Esophagus (tissue), 2 donors: ENCODE data around the gene CD160. TPM values are rescaled to one million over a fixed set of nuclear protein-coding genes. Genes with fewer than 3 reads are reported as not detected.
"Not testable (repeated sequence)": the region's sequence is repeated elsewhere in the genome, so short reads cannot be mapped to it uniquely, and the experiment has no call there.

Source experiments
- H3K27ac ChIP-seq, 2 donors: one replicate each; pipeline ENCODE4 v1.5.1; 2013; ENCODE audit warnings: low read depth in 2 of 2, mild to moderate bottlenecking in 2 of 2, inconsistent platforms in 1 of 2, low read length in 1 of 2, moderate library complexity in 1 of 2
- H3K27me3 ChIP-seq, 2 donors: one replicate each; pipeline ENCODE4 v1.6.1; 2013; ENCODE audit warnings: low read length in 2 of 2, control low read depth in 1 of 2, mild to moderate bottlenecking in 1 of 2; ENCODE audit not compliant: insufficient read depth in 2 of 2, control insufficient read depth in 1 of 2
- H3K36me3 ChIP-seq, 2 donors: one replicate each; pipeline ENCODE4 v1.6.1; 2013; ENCODE audit warnings: low read length in 1 of 2; ENCODE audit not compliant: control insufficient read depth in 2 of 2, insufficient read depth in 2 of 2
- H3K4me1 ChIP-seq, 2 donors: one replicate each; pipeline ENCODE4 v1.6.1; 2013; ENCODE audit warnings: low read length in 1 of 2; ENCODE audit not compliant: control insufficient read depth in 2 of 2, insufficient read depth in 2 of 2
- H3K4me3 ChIP-seq, 2 donors: one replicate each; pipeline ENCODE4 v1.5.1; 2013; ENCODE audit warnings: low read length in 2 of 2, mild to moderate bottlenecking in 2 of 2, low read depth in 1 of 2, moderate library complexity in 1 of 2
- H3K9me3 ChIP-seq, 2 donors: one replicate each; pipeline ENCODE4 v1.6.1; 2013; ENCODE audit warnings: mild to moderate bottlenecking in 2 of 2, low read depth in 1 of 2, low read length in 1 of 2, moderate library complexity in 1 of 2; ENCODE audit not compliant: control insufficient read depth in 2 of 2, insufficient read depth in 1 of 2
- WGBS, 2 donors: extraction: QIAGEN DNeasy Blood & Tissue Kit; methylation state at CpG; one replicate each; pipeline ENCODE4 v1.1.7; 2013; 5-methylcytosine and 5-hydroxymethylcytosine counted together
- polyA plus RNA-seq, 2 donors: library from polyadenylated mRNA; stranded (reverse); fragments of 200-250 nt; gene quantifications; one replicate each; pipeline ENCODE4 v1.2.3, GENCODE V29; 2013
- donor health status: healthy with polysubstance abuse.
- donor health status: Bipolar disorder and iron deficiency.

CD160 gene, protein sequence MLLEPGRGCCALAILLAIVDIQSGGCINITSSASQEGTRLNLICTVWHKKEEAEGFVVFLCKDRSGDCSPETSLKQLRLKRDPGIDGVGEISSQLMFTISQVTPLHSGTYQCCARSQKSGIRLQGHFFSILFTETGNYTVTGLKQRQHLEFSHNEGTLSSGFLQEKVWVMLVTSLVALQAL
- under 1 TPM; 0.05 to 0.71 TPM for polyA plus RNA-seq

DNA sequence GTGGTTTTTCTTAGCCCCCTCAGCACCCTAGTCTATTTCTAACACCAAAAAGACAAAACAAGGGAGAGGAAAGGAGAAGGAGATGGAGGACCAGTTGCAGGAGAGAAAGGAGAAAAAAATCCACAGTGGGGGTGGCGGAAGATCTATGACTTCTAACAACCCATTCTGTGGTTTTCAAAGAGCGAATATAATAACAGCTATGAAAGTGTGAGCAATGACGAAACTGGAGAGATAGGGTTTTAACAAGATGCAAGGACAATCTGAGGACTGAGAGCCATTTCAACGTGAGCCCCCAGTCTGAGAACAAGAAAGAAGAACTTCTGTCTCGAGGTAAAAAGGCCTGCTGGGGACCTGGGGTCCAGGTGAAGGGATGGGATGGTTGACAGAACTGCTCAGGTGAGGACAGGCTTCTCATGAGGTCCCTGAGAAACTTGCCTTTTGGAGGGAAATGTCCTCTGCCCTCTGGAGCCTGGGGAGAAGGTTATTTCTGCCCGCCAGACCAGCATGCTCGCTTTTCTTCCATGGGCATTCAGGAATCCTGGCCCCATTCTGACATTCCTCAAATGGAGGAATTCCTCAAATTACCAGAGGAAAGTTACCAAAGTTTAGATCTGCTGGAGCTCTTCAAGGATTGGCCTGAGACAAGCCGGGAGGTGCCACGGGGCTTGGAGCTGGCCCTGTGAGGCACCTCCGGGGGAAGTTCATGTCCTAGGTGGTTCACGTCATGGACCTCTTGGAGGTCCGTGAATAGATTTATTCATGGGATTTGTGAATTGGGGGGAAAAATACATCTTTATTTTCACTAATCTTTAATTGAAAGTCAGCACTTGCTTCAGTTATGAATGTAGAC, at the start of gene CD160:
TSS of gene CD160 (plus strand) at position 270 of the 850 bp plus-strand sequence. CDS start 8,829 bp downstream, outside the sequence.
- H3K27ac ChIP-seq = no peak within 1 kb of the TSS
- no peak within 1 kb of the TSS for H3K4me3 ChIP-seq
- H3K9me3 ChIP-seq = no peaks in the 10 kb centered on the region
- no peaks in the 10 kb centered on the region for H3K36me3 ChIP-seq
- H3K27me3 ChIP-seq = no peaks in the 10 kb centered on the region
- WGBS, 2 donors = 85% methylated on average over 12 of the region's 12 CpGs
- peaks cover 3% of the 10 kb centered on the region in 2 donors for H3K4me1 ChIP-seq

DNA sequence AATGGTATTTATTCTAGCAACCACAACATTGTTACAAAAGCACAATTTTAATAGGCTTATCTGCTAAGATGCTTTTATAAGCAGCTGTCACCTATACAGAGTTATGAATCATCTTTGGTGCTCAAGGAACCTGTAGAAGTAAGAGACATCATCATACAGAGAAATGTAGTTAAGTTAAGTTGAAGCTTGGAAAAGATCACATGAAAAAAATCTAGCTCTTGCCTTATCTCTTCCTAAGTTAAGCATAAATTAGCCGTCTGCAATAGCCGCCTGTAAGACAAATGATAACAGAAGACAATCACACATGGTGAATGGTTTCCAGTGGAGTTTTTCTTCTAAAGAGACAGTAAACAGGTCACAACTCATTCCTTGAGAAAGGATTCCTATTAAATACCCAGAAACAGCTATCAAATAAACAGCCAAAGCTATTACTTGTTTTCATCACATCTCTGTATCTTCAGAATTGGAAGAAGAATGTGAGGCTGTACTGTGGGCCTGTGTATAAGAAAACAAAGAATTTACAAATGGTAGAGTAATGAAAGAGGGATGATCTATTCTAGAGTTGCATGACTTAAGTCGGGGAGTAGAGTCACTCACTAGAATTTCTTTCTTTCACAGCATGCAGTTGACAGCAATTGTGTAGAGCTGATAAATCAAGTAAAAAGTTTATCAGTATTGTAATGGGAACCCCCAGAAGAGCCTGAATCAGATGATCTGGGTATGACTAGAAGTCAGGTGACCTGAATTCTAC, 48.1 kb upstream of the CD160 start:
- not testable (repeated sequence) for H3K4me1 ChIP-seq, H3K9me3 ChIP-seq, H3K4me3 ChIP-seq, H3K36me3 ChIP-seq, H3K27ac ChIP-seq, H3K27me3 ChIP-seq
- WGBS, 2 donors = 70 to 94% methylated on average over 1 to 2 of the region's 3 CpGs

DNA sequence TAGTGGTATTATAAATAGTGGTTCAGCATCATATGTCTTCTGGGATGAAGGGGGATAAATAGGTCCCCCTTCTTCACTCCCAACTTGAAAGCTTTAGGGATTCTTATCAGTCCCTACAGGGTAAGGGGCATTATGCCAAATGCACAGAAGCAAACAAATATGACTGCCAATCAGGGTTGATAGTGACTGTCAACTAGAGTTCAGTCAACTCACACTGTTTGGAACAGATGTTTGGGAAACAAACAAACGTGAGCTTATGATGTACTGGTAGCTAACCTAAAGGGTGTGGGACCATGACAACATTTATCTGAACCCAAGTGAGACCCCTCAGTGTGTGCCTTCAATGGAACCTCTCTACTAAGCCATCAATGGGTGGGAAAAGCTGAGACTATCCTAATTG, 46.1 kb upstream of the CD160 start:
- not testable (repeated sequence) for H3K27me3 ChIP-seq, H3K36me3 ChIP-seq, H3K27ac ChIP-seq, H3K4me3 ChIP-seq, H3K9me3 ChIP-seq, H3K4me1 ChIP-seq
- WGBS, 2 donors = no CpG with 5 or more reads among the region's 1 CpG

DNA sequence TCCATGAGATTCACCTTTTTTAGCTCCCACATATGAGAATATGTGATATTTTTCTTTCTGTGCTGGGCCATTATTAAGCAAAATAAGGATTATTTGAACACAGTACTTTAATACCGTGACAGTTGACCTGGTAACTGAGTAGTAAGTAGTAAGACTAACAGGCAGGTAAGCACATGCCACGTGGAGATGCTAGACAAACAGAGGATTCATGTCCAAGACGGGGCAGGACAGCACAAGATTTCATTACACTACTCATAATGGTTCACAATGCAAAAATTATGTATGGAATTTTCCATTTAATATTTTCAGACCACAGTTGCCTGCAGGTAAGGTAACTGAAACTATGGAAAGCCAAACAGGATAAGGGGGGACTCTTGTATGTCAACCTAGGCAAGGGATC, 34.4 kb upstream of the CD160 start:
- H3K9me3 ChIP-seq, H3K4me3 ChIP-seq, H3K4me1 ChIP-seq, H3K36me3 ChIP-seq, H3K27me3 ChIP-seq, H3K27ac ChIP-seq: not testable (repeated sequence)
- WGBS, 2 donors = 55 to 79% methylated on average over 2 of the region's 3 CpGs

DNA sequence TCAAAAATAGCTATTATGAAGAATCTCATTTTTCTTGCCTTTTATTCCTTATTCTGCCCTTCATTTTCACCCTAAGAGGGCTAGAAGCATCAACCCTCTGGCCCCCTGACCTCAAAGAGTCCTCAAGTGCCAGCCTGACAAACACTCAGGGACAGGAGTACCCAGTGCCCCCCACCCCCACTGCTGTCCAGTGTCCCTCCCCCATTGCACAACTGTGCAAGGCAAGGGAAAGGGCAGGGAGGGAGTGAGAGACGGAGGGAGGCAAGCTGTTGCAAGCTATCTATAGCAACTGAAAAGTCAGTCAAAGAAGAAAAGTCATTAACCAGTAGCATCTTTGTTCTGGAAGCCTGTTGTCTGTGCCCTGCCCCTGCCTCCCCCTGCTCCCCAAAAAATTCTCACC, 33.2 kb upstream of the CD160 start:
- not testable (repeated sequence) for H3K27ac ChIP-seq, H3K27me3 ChIP-seq, H3K36me3 ChIP-seq, H3K9me3 ChIP-seq, H3K4me3 ChIP-seq, H3K4me1 ChIP-seq
- WGBS, 2 donors = 57 to 77% methylated on average over 1 of the region's 1 CpG

DNA sequence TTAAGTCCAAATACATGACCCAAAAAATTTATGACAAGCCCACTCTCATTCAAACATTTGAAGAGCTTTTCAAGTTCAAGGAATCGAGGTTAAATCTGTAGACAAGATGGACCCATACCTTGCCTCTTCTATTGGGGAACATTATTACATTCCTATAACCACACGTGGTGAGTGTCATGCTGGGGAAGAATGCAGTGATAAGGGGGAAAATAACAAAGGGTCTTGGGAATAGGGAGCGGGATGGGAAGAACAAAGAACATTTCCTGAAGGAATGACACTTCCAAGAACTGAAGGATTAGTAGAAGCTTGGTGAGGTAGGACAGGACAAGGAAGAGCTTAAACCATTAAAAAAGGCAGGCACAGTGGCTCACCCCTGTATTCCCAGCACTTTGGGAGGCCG, 31.0 kb upstream of the CD160 start:
- no peaks in the 10 kb centered on the region for H3K36me3 ChIP-seq
- no peaks in the 10 kb centered on the region for H3K27me3 ChIP-seq
- H3K4me1 ChIP-seq = peaks cover 0 to 2% of the 10 kb centered on the region in 2 donors
- no peak overlapping the region for H3K4me3 ChIP-seq
- no peaks in the 10 kb centered on the region for H3K9me3 ChIP-seq
- WGBS, 2 donors = 82 to 84% methylated on average over 4 of the region's 4 CpGs
- H3K27ac ChIP-seq = no peak overlapping the region

DNA sequence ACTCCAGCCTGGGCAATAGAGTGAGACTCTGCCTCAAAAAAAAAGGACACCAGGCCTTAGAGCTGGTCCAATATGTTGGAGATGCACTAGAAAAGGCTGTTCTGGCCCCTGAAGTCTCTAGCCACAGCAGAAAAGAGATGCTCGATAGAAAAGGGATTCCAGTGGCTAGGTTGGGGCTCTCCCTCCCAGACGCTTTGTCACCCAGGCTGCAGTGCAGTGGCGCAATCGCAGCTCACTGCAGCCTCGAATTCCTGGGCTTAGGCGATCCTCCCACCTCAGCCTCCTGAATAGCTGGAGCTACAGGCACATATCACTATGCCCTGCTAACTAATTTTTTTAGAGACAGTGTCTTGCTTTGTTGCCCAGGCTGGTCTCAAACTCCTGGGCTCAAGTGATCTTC, 30.4 kb upstream of the CD160 start:
- Histone ChIP-seq H3K4me3 (no peak overlapping the region), H3K9me3 (no peaks in the 10 kb centered on the region), H3K36me3 (no peaks in the 10 kb centered on the region), H3K4me1 (peaks cover 0 to 4% of the 10 kb centered on the region in 2 donors), H3K27me3 (no peaks in the 10 kb centered on the region), H3K27ac (no peak overlapping the region)
- 93 to 96% methylated on average over 6 of the region's 6 CpGs for WGBS, 2 donors

DNA sequence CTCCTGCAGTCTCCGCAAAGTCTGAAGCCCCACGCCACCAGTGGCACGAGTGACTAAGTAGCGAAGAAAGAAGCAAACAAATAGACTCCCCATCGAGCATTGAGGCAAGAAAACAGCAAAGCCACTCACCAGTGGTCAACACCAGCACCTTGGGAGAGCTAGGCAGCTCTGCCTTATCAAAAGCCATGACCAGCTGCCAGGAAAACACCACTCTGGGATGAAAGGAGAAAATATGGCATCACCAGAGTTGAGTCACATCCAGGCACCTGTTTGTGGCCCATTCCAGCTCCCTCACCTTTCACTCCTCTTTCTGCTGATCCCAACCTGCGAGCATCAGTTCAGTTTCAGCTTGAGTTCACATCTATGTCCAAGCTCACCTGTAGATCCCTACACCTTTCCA, 29.4 kb upstream of the CD160 start:
- H3K36me3 ChIP-seq = no peaks in the 10 kb centered on the region
- no peaks in the 10 kb centered on the region for H3K27me3 ChIP-seq
- H3K9me3 ChIP-seq = no peaks in the 10 kb centered on the region
- H3K27ac ChIP-seq = peak overlapping the region in 1 of 2 donors; percentile 15
- WGBS, 2 donors = 92 to 93% methylated on average over 6 of the region's 6 CpGs
- H3K4me3 ChIP-seq = no peak overlapping the region
- peaks cover 0 to 4% of the 10 kb centered on the region in 2 donors for H3K4me1 ChIP-seq

DNA sequence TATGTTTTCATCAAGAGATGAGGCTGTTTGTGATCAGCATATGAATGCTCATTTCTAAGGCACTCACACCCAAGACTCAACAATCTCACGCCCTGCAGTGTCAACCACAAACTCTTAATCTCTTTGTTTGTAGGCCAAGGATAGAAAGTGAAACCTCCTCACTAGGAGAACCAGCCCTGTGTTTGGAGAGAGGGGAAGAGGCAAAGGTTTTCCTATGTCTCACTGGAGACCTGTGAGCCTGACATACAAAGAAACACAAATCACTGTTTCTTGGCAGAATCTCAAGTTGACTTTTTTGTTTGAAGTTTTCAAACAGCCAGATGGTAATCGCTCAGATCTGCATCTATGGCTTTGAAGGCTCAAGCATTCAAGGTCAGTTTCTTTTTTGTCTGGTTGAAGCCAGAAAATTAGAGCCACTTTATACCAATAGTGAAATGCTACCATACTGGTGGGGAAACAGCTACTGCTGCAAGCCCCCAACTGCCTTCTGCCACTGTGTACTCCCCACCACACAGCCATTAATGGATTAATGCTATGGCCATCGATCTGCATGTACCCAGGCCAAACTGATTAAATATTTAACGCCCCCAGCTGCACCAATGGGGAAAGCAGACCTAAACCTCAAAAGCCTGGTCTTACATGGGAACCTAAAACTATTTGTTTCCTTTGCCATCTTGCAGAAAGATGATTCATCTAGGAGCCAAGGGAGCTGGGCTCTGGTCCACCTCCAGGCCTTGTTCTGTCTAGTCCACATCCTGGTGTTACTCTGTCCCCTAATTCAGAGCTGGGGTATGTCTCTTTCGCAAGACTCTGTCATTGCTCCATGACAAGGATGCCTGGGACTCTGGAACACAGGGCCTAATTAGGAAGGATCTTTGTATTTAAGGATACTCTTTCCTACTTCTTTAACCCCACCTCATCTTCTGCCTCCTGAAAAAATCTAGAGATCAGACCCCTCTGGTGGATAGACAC, 28.4 kb upstream of the CD160 start:
- H3K4me3 ChIP-seq = no peak overlapping the region
- no peaks in the 10 kb centered on the region for H3K36me3 ChIP-seq
- H3K4me1 ChIP-seq = peaks cover 0 to 4% of the 10 kb centered on the region in 2 donors
- no peaks in the 10 kb centered on the region for H3K27me3 ChIP-seq
- WGBS, 2 donors = 43 to 46% methylated on average over 5 of the region's 5 CpGs
- no peaks in the 10 kb centered on the region for H3K9me3 ChIP-seq
- H3K27ac ChIP-seq = peak overlapping the region in 1 of 2 donors; percentile 37
